ENCODE measurements around the gene GTF2F1. TPM values are rescaled to one million over a fixed set of nuclear protein-coding genes. Genes with fewer than 3 reads are reported as not detected.

The GTF2F1 gene
- total RNA-seq, 1 experiment from 2014 or later = 39.2 TPM

GRCh38 chr19:6427131-6427530 is 34.2 kb upstream of the GTF2F1 start:
- no peaks in the 10 kb centered on the region for H3K4me1 Mint-ChIP-seq (ENCODE audit: low read depth, unreplicated experiment)
- H3K27me3 Mint-ChIP-seq (ENCODE audit: unreplicated experiment) = no peaks in the 10 kb centered on the region
- H3K4me3 Mint-ChIP-seq (ENCODE audit: low read depth, unreplicated experiment) = no peak overlapping the region
- intact Hi-C loops (cut with micrococcal nuclease; ENCODE audit: unreplicated experiment) = no loop called here
- H3K9me3 Mint-ChIP-seq (ENCODE audit: low read depth, unreplicated experiment) = no peaks in the 10 kb centered on the region
- DNase-seq = no peak
- TF ChIP-seq, protein P1, sequence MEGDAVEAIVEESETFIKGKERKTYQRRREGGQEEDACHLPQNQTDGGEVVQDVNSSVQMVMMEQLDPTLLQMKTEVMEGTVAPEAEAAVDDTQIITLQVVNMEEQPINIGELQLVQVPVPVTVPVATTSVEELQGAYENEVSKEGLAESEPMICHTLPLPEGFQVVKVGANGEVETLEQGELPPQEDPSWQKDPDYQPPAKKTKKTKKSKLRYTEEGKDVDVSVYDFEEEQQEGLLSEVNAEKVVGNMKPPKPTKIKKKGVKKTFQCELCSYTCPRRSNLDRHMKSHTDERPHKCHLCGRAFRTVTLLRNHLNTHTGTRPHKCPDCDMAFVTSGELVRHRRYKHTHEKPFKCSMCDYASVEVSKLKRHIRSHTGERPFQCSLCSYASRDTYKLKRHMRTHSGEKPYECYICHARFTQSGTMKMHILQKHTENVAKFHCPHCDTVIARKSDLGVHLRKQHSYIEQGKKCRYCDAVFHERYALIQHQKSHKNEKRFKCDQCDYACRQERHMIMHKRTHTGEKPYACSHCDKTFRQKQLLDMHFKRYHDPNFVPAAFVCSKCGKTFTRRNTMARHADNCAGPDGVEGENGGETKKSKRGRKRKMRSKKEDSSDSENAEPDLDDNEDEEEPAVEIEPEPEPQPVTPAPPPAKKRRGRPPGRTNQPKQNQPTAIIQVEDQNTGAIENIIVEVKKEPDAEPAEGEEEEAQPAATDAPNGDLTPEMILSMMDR (IDR thresholded peaks at IDR 0.05; ENCODE audit: unreplicated experiment) = no peak
- H3K36me3 Mint-ChIP-seq (ENCODE audit: insufficient read depth, unreplicated experiment) = peaks cover 31% of the 10 kb centered on the region
- no peak overlapping the region for H3K27ac Mint-ChIP-seq (ENCODE audit: unreplicated experiment)
- no TSS peak for BruUV-seq (replicated peaks)
- CTCF ChIA-PET = no interaction called here

GRCh38 chr19:6425732-6426620 is 33.0 kb upstream of the GTF2F1 start:
- intact Hi-C loops (cut with micrococcal nuclease; ENCODE audit: unreplicated experiment) = no loop called here
- Mint-ChIP-seq H3K27me3 (ENCODE audit: unreplicated experiment) (no peaks in the 10 kb centered on the region), H3K4me1 (ENCODE audit: low read depth, unreplicated experiment) (no peaks in the 10 kb centered on the region), H3K27ac (ENCODE audit: unreplicated experiment) (peak overlapping the region; percentile 99), H3K36me3 (ENCODE audit: insufficient read depth, unreplicated experiment) (peaks cover 31% of the 10 kb centered on the region), H3K9me3 (ENCODE audit: low read depth, unreplicated experiment) (no peaks in the 10 kb centered on the region), H3K4me3 (ENCODE audit: low read depth, unreplicated experiment) (peak overlapping the region; percentile 48)
- no peak for DNase-seq
- no TSS peak for BruUV-seq (replicated peaks)
- CTCF ChIA-PET = no interaction called here
- TF ChIP-seq, protein P1 (IDR thresholded peaks at IDR 0.05; ENCODE audit: unreplicated experiment) = no peak

DNA sequence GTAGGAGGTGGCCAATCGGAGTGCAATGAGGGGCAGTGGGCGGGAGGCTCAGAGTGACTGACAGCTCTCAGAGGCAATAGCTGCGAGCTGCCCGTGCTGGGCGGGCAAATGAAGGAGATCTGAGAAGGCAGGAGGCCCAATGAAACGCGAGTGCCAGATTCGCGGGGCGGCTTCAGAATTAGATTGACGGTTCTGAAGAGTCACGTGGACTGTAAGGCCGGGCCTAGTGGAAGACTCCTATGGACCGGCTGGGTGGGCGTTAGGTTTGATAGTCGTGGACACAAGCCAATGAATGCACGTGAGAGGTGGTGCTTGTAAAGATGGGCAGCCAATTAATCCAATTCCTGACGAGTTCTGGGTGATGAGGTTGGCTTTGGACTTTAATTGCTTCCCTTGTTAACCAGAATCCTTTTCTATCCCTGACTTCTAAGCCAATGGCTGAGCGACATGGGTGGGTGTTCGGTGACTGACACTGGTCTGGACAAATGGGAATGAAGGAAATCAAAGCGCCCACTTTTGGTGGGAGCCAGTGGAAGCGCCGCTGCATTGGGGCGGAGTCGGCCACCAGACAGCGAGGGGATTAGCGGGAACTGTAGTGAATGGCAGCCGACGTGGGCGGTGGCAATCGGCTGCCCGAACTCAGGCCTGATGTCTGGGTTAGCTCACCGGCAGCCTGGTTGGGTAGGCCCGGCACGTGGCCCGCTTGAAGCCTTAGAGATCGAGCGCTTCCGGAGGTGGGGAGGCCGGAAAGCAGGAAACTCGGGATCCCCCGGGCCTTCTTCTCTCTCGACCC is 32.2 kb upstream of the GTF2F1 start:
- CTCF ChIA-PET = no interaction called here
- Mint-ChIP-seq H3K9me3 (ENCODE audit: low read depth, unreplicated experiment) (no peaks in the 10 kb centered on the region), H3K4me1 (ENCODE audit: low read depth, unreplicated experiment) (no peaks in the 10 kb centered on the region), H3K27ac (ENCODE audit: unreplicated experiment) (peak overlapping the region; percentile 99), H3K36me3 (ENCODE audit: insufficient read depth, unreplicated experiment) (peaks cover 31% of the 10 kb centered on the region), H3K27me3 (ENCODE audit: unreplicated experiment) (no peaks in the 10 kb centered on the region), H3K4me3 (ENCODE audit: low read depth, unreplicated experiment) (peak overlapping the region; percentile 48)
- TF ChIP-seq, protein P1 (IDR thresholded peaks at IDR 0.05; ENCODE audit: unreplicated experiment) = no peak
- DNase-seq = peak; percentile 96
- BruUV-seq (replicated peaks) = no TSS peak
- intact Hi-C loops (cut with micrococcal nuclease; ENCODE audit: unreplicated experiment) = no loop called here

DNA sequence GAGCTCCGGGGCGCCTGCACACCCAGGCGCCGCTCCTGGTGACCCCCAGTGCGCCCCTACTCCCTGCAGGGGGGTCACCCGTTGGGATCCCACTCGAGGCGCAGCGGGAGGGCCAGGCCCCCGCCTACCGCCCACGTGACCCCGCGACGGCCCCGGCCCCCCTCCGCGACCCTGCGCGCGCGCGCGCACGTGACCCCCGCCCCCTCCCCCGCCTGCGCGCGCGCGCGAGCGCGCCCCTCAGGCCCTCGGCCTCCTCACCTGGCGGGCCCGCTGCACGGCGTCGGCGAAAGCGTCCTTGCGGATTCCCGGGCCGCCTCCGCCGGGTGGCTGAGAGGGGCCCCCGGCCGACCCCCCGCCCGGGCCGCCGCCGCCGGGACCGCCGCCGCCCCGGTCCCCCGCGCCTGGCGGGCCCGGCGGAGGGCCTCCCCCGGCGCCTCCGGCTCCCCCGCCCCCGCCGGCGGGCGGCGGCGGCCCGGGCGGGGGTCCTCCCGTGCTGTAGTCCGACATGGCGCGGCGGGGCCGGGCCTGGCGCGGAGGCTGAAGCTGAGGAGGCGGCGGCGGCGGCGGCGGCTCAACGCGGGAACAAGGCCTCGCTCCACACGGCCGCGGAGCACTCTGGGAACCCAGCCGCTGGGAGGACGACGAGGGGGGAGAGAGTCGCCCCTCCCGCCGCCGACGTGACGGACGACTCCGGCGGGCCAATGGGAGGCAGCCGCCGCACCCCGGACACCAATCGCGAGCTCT is 31.4 kb upstream of the GTF2F1 start, which contains the start of gene KHSRP:
Gene KHSRP, minus strand, starts transcription at position 617 of the 744 bp plus-strand sequence. Its CDS starts 110 bp downstream, at position 507.
- Mint-ChIP-seq H3K4me3 (ENCODE audit: low read depth, unreplicated experiment) (peak within 1 kb of the TSS; percentile 87), H3K36me3 (ENCODE audit: insufficient read depth, unreplicated experiment) (peaks cover 34% of the 10 kb centered on the region), H3K27ac (ENCODE audit: unreplicated experiment) (peak within 1 kb of the TSS; percentile 99), H3K4me1 (ENCODE audit: low read depth, unreplicated experiment) (no peaks in the 10 kb centered on the region), H3K9me3 (ENCODE audit: low read depth, unreplicated experiment) (no peaks in the 10 kb centered on the region), H3K27me3 (ENCODE audit: unreplicated experiment) (no peaks in the 10 kb centered on the region)
- intact Hi-C loops (cut with micrococcal nuclease; ENCODE audit: unreplicated experiment) = no loop called here
- TF ChIP-seq, protein P1 (IDR thresholded peaks at IDR 0.05; ENCODE audit: unreplicated experiment) = no peak
- no peak for DNase-seq
- CTCF ChIA-PET = no interaction called here
- no TSS peak for BruUV-seq (replicated peaks)
